ENCODE data around the gene CRABP1.

CRABP1 gene

DNA sequence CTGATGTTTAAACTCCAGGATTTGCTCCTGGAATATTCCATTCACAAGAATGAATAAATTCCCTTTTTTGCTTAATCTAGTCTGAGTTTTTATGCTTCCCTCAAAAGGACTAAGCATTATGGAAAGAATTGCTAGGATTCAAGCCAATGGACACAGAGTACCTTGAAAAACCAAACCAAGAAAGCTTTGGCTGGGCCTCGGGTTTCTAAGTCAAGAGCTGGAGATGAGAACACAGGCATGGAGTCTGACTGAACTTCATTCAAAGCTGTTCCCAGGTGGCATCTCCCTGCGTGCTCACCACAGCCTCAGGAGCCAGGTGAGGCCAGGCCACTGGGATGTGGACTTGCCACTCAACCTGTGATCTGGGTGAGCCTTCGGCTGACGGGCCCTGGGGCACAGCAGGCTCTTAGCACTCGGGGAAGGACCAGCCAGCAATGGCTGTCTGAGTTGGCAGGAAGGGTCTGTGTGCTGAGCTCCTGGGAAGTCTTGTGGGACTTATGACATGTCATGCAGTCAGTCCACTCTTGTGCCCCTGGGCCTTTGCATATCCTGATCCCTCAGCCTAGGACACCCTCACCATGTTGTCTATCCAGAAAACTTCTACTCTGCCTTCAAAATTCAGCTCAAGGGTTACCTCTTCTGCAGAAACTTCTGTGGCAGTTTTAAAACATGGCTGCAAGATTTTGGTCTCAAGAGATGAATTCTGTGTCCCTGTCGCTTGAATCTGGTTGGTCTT is 21.8 kb downstream of the CRABP1 start:
- DNase-seq (ENCODE audit: low read depth, low spot score) = no peak
- no peak for TF ChIP-seq CTCF (IDR thresholded peaks at IDR 0.05; ENCODE audit: low read depth, low read length)
- H3K4me3 ChIP-seq (ENCODE audit: low read depth, low read length) = no peak overlapping the region
- in situ Hi-C loops (cut with HindIII; ENCODE audit: low sequenced_read_pairs) = no loop called here

GRCh38 chr15:78362716-78363380 is 22.7 kb downstream of the CRABP1 start:
- in situ Hi-C loops (cut with HindIII; ENCODE audit: low sequenced_read_pairs) = no loop called here
- H3K4me3 ChIP-seq (ENCODE audit: low read depth, low read length) = no peak overlapping the region
- TF ChIP-seq CTCF (IDR thresholded peaks at IDR 0.05; ENCODE audit: low read depth, low read length) = no peak
- no peak for DNase-seq (ENCODE audit: low read depth, low spot score)

DNA sequence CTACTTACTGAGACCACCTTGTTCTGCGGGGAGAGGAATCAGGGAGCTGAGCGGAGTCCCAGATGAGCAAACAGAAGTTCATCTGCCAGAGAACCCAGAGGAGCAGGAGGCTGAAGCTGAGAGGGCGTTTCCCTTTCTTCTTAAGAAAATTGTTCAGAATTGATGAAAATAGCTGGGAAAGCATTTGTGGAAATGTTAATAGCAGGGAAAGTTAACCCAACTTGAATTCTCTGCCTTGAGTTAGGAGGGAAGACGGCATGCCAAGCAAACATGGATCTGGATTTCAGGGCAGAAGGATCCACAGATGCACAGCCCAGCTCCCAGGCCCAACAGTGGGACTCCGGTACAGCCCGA is 23.2 kb downstream of the CRABP1 start:
- TF ChIP-seq CTCF (IDR thresholded peaks at IDR 0.05; ENCODE audit: low read depth, low read length) = no peak
- no peak overlapping the region for H3K4me3 ChIP-seq (ENCODE audit: low read depth, low read length)
- in situ Hi-C loops (cut with HindIII; ENCODE audit: low sequenced_read_pairs) = no loop called here
- DNase-seq (ENCODE audit: low read depth, low spot score) = no peak

- no peak for TF ChIP-seq CTCF (IDR thresholded peaks at IDR 0.05; ENCODE audit: low read depth, low read length)
- no peak overlapping the region for H3K4me3 ChIP-seq (ENCODE audit: low read depth, low read length)
- in situ Hi-C loops (cut with HindIII; ENCODE audit: low sequenced_read_pairs) = no loop called here
- DNase-seq (ENCODE audit: low read depth, low spot score) = no peak
Observed at GRCh38 chr15:78364233-78364632, 24.1 kb downstream of the CRABP1 start.

GRCh38 chr15:78365917-78366316 is 25.8 kb downstream of the CRABP1 start:
- H3K4me3 ChIP-seq (ENCODE audit: low read depth, low read length) = no peak overlapping the region
- TF ChIP-seq CTCF (IDR thresholded peaks at IDR 0.05; ENCODE audit: low read depth, low read length) = no peak
- DNase-seq (ENCODE audit: low read depth, low spot score) = no peak
- in situ Hi-C loops (cut with HindIII; ENCODE audit: low sequenced_read_pairs) = no loop called here

GRCh38 chr15:78366342-78366741 is 26.2 kb downstream of the CRABP1 start:
- no peak for TF ChIP-seq CTCF (IDR thresholded peaks at IDR 0.05; ENCODE audit: low read depth, low read length)
- no peak for DNase-seq (ENCODE audit: low read depth, low spot score)
- in situ Hi-C loops (cut with HindIII; ENCODE audit: low sequenced_read_pairs) = no loop called here
- H3K4me3 ChIP-seq (ENCODE audit: low read depth, low read length) = no peak overlapping the region
